GM12892 (cell line): ENCODE measurements around the gene C14orf39.

ENCODE experiments used
- POLR2A ChIP-seq: IDR thresholded peaks from 2 replicates; pipeline ENCODE4 v1.6.1; 2011; ENCODE audit warnings: low read depth, low read length, control low read depth
- TAF1 ChIP-seq: IDR thresholded peaks from 2 replicates; pipeline ENCODE4 v1.6.1; 2011; ENCODE audit warnings: low read depth, mild to moderate bottlenecking, control low read depth, low read length, borderline replicate concordance

DNA sequence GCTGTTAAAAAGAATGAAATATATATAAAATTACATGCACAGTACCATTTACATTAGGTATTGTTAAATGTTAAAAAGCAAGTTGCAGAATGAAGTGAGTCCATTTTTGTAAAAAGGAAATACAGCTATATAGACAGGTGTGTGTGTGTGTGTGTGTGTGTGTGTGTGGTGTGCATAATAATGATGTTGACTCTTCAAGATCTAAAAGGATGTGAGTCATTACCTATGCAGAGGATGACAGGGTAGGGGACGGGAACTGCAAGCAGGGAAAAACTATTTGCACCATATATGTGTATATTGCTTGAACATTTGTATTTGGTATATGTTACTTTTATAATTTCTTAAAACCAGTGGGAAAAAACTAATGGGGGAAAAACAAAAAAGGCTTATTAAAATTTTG is 3.1 kb downstream of the C14orf39 start:
- TF ChIP-seq POLR2A (no peak), TAF1 (no peak)
